DMS153 treated with DMSO at 0.1 percent for 48 hours (cell line): ENCODE results near the gene GPC5.

ENCODE experiments used
- DNase-seq: peaks from one replicate; lab custom pipeline; 2025; ENCODE audit not compliant: unreplicated experiment; lab: John Stamatoyannopoulos, UW

Gene GPC5

DNA sequence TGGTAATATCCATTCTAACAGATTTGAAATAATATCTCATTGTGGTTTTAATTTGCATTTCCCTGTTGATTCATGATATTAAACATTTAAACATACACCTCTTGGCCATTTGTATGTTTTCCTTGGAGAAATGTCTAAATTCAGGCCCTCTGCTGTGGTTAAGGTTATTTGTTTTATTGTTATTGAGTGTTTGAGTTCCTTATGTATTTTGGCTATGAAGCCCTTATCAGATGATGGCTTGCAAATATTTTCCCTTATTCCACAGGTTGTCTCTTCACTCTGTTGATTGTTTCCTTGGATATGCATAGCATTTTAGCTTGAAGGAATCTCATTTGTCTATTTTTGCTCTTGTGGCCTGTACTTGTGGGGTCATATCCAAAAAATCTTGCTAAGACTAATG is 303.6 kb downstream of the GPC5 start:
- no peak for DNase-seq

- no peak for DNase-seq
Observed at GRCh38 chr13:91702411-91702810, 304.0 kb downstream of the GPC5 start.

DNA sequence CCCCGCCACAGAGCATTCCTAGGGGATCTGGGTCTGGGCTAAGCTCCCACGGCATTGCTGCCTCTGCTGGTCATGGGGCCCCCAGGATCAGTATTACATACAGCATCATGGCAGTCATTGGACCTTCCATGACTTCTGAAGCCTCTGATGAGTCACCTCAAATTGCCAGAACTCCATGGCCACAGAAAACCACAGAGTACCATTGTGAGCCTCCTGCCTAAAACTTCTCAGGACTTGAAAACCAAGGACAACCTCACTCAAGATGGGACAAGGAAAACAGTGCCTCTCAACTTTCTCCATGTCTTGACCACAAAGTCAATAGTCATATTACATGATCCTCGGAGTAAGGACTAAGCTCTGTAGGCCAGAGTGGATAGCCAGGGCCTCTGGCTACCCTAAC is 306.0 kb downstream of the GPC5 start:
- no peak for DNase-seq

DNA sequence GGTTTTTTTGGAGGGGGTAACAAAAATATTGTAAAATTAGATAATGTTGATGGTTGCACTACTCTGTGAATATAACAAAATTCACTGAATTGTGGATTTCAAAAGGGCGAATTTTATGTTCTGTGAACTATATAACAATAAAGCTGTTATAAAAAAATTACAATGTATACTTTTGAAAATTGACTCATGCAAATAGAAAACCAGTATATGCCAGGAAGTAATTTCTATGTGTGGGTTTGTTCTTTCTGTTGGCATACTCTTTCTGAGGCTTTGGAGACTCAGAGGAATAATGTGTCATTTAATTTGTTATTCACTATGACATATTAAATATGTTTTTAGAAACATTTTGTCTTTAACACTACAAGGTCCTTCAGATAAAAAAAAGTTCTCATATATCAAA is 310.1 kb downstream of the GPC5 start:
- no peak for DNase-seq

DNA sequence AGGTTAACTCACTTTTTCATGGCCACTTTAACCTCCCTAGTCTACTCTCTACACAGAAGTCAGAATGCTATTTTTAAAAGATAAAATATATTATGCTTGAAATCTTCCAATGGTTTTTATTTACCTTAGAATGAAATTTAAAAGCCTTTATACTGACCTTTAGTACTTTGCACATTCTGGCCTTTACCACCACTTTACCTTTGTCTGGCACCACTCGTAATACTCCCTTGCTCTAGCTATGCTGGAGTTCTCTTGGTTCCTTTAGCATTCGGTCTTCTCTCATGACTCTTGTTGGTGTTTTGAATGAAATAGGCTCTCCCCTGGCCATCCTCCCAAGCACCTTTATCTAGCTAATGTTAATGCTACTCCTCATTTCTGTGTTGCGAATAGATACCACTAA is 310.8 kb downstream of the GPC5 start:
- no peak for DNase-seq

- DNase-seq = no peak
Observed at GRCh38 chr13:91710733-91711132, 312.3 kb downstream of the GPC5 start.

DNA sequence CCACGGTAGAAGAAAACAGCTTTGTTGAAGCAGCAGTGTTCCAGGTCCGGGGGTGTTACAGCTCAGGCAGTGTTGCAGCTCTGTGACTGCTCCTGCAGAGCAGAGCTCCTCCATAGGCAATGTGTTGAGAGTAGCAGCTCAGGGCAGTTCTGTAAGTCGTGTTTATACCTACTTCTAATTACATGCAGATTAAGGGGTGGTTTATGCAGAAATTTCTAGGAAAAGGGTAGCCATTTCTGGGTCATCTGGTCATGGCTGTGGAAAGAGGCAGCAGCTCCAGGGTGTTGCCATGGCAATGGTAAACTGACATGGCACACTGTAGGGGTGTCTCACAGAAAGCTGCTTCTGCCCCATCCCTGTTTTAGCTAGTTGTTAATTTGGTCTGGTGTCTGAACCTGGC is 316.4 kb downstream of the GPC5 start:
- no peak for DNase-seq

- no peak for DNase-seq
Observed at GRCh38 chr13:91716436-91717065, 318.1 kb downstream of the GPC5 start.

DNA sequence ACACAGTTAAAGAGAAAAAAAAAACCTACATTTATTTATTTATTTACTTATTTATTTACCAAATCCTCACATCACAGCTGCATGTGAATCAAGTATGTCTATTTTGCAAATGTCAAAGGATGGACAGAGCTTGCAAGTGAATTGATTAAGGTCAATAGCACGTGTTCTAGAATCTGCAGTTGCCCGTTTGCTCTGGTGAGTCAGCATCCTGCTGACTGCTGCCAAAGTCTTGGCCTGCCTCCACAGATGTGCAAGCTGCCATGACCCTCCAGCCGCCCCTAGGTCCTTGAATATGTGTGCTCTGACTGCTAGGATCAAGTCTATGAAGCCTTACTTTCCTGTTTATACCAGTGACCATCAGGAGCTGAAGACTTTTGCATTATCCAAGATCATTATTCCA is 320.6 kb downstream of the GPC5 start:
- no peak for DNase-seq

- no peak for DNase-seq
Observed at GRCh38 chr13:91721413-91721812, 323.0 kb downstream of the GPC5 start.

GRCh38 chr13:91722267-91722884 is 324.0 kb downstream of the GPC5 start:
- peak; percentile 3 for DNase-seq

DNA sequence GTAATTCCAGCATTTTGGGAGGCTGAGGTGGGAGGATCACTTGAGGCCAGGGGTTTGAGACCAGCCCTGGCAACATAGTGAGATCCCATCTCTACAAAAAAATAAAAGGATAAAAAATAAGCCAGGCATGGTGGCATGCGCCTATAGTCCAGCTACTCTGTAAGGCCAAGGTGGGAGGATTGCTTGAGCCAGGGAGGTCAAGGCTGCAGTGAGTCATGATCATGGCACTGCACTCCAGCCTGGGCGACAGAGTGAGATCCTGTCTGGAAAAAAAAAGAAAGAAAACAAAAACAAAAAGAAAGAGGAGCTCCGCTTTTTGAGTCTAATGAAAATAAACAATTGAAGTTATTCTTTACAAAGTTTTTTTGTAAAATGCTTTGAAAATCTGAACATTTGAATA is 326.2 kb downstream of the GPC5 start:
- DNase-seq = no peak

DNA sequence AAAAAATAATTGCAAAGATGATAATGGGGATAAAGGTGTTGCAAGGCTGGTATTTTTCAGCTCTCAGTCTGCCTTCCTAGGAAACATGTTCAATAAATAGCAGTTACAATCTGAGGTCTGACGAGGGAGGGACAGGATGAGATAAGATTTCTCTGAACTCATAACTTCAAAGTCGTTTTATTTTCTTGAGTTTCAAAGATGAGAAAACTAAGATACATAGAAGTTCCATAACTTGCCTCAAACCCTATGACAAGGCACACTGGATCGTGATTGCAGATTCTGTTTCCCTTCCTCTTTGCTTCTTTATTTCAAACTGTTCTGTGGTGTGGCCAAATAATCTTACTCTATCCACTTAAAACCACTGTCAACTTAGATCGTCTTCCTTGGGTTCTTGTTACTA is 327.2 kb downstream of the GPC5 start:
- DNase-seq = no peak

DNA sequence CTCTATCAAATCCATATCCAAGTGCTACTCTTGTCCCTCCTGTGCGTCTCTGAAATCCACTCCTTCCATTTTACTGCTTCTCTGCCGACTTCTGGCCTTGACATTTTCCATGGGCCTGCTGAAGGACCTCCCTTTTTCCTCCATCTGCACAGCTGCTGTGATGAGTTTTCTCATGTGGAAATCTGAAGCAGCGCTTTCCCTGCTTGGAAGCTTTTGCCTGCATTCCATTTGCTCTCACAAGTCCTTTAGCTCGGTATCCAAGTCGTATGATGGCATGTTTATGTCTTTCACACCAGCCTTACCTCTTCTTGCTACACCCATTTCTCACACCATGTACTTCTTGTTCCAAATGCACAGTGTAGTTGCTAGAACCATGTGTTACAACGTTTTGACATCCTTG is 328.2 kb downstream of the GPC5 start:
- DNase-seq = no peak

DNA sequence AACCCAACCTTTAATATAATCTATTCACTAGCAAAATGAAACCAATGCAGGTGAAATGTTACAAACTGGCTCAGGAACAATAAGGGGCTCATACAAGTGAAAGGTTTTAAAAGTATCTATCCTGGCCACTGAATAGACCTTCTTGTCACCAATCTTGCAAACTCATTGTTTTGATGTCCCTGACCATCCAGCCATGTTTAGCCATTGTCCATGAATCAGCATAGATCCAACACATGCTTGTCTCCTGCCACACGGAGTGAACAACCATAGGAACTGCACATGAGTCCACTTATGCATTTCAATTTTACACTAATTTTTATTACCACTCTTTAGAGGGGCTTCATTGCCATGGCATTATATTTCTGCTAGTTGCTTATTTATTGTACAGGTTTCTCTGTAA is 331.4 kb downstream of the GPC5 start:
- no peak for DNase-seq

DNA sequence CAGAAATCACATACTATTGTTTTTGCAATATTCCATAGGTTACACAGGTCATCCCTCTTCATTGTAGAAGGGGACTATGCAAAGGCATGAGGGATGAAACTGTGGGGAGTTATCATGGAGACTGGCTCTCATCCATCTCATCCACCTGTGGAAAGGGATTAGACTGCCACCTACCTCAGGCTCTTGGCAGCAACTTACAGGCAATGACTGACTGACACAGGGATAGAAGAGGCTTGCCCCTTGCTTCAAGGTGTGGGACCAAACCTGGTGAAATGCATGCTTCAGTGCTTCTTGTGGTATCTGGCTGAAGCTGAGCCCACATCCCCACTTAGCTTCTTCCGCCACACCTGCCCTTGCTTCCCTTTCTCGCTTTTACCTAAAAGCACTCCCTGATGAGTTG is 341.3 kb downstream of the GPC5 start:
- no peak for DNase-seq

DNA sequence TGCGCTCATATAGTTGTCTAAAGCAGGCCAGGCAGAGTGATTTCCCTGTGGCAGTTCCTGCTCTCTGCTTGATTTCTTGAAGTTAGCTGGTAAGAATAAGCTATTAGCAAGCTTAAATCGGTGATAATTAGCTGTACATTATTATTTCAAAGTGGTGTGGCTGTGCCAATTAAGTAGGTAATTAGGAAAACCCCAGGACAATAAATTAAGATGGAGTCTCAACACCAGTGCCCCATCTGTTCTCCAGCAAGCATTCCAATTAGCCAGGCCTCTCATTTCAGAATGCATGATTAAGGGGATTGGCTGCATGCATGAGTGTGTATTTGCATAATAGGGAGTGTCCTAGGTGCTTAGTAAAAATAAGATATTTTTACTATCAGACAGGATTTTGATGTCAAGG is 342.3 kb downstream of the GPC5 start:
- DNase-seq = no peak

GRCh38 chr13:91741925-91742324 is 343.5 kb downstream of the GPC5 start:
- no peak for DNase-seq

DNA sequence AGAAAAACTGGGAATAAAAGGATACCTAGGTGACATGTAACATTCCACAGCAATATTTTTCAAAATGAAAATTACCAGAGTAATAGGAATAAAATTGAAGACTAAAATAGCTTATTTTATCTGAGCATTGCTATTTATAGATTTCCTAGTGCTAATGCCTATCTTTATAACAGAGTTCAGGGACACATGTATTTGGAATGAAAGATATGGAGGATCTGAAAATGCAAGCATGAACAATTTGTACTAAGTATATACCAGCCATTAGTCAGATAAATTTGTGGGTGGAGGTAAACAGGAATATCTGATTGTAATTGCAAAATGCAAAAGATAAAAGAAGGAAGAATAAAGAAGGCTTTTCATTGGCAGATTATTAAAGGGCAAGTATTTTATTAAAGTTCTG is 345.9 kb downstream of the GPC5 start:
- DNase-seq = no peak

DNA sequence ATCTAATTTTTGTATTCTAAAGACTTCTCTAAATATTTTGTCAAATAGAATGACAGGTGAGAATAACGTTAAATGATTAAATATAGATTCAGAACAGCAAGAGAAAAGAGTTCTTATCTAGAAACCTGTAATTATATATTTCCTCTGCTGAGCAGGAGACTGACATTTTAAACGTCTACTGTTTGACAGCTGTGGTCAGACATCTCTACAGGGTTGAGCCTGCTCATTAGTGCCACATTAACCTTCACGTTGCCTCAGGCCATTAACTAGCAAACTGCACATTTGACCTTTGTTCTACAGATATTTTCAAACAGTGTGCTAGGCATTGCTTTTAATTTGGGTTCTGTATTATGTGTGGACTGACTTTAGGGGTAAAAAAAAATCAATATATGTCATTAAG is 347.5 kb downstream of the GPC5 start:
- no peak for DNase-seq

DNA sequence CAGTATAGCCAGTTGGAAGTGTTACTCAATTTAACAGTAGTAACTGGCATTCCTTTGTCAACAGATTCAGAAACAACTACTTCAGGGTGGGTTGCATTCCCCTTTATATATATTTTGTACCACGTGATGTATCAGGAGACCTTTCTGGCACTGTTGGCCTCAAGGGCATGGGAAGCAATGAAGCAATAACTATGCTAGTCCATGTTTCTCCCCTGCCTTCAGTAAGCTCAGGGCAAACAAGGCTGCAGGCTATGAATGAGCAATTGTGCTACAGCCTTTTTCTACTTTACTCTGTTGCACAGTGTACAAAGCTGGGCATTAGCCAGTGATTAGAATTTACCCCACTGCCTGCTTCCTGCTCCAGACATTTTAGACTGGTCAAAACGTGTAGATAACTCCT is 348.8 kb downstream of the GPC5 start:
- DNase-seq = no peak

DNA sequence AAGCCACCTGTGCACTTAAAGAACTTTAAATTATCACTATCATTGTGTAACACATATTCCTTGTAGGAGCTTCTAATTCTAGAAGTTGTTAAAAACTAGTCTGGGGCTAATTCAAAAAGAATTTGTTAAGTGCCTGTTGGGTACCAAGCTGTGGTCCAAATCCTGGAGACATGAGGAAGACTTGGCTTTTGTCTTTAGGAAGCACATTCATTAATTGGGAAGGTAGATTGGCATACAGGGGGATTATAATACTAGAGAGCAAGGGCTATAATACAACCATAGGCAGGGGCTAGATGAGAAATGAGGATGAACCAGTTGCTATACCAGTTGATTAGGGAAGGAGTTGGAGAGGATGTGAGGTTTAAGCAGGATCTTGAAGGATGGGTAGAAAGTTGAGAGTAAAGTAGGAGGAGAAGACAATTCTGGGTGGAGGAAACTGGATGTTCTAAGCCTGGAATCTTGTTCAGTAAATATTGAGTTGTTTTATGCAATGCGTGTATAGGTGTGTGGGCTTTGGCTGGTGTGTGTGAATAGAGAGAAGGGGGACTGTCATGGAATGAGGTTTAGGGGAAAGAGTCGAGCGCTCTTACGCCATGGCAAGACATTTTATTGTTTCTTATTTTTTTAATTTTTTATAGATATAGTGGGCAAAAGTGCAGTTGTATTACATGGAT is 350.1 kb downstream of the GPC5 start:
- no peak for DNase-seq

DNA sequence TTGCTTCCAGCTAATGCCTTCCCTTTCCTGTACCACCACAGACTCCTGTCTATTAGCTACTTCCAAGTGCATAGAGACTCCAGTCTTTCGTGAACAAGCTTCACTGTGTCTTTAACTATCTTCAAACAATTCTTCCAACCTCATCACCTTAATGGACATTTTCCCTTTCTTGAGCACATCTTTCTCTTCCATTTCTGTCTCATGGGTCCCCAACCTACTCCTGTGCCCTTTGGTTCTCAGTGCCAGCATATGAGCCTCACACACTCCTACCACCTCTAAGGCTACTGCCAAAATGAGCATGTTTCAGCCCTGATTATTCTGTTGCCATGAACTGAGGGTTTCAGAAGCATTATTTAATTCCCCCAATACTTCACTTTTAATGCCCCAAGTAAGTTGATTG is 360.3 kb downstream of the GPC5 start:
- DNase-seq = no peak
